Stimulated activated CD8-positive, alpha-beta memory T cell treated with anti-CD3 and anti-CD28 coated beads, Interleukin-12 subunit alpha, Interleukin-12 subunit beta, amount 100 ng/mL, for 24 hours (primary cell): Measurements from ENCODE around the gene NBEAL2.

Source experiments
- DNase-seq: peaks from one replicate; pipeline ENCODE4 v3.0.0-alpha.2; 2020; ENCODE audit errors: extremely low read depth

Gene NBEAL2

DNA sequence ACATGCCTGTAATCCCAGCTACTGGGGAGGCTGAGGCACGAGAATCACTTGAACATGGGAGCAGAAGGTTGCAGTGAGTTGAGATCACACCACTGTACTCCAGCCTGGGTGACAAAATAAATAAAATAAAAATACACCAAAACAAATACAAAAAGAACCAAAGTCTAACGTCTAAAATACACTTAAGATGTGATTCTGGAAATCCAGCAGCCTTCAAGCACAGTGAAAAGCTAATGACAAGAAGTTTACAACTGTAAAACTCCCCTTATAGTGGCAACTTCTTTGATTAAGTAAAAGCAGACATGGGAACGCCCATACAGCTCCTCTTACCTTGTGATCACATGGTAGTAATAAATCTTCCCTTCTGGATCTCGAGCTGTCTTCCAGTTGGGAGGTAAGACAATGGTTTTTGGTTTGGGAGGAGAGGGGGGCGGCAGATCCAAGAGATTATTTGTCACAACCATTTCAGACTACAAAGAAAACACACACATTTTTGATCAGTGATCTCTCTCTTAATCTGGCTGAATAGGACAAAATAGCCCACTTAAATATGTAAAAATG is 62.8 kb downstream of the NBEAL2 start:
- no peak for DNase-seq

DNA sequence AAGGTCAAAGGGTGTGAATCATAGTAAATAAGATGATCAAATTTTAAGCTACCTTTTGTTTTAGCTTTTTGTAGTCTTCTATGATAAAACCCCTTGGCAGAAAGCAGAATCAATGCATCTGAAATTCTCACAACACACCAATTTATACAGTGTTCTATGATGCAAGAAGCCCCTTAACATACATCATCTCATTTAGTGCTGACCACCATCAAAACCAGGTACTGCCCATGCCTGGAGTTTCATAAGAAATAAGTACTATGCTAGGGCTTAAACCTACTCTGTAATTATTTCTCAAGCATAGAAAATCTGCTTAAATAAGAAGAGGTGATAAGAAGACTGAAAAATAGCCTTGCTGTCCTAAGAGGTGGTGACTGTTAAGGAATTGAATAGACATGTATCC is 67.6 kb downstream of the NBEAL2 start:
- DNase-seq = no peak

DNA sequence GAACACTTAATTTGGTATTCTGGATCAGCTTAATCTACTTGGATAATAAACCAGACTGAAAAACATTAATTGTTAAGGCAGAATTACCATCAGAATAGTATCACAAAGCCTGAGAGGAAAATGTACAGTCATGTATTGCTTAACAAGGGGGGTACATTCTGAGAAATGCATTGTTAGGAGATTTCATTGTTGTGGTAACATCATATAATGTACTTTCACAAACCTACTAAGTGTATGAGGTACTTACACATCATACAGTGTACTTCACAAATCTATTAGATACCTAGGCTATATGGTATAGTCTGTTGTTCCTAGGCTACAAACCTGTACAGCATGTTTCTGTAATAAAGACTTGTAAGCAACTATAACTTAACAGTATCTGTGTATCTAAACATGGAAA is 68.2 kb downstream of the NBEAL2 start:
- no peak for DNase-seq

DNA sequence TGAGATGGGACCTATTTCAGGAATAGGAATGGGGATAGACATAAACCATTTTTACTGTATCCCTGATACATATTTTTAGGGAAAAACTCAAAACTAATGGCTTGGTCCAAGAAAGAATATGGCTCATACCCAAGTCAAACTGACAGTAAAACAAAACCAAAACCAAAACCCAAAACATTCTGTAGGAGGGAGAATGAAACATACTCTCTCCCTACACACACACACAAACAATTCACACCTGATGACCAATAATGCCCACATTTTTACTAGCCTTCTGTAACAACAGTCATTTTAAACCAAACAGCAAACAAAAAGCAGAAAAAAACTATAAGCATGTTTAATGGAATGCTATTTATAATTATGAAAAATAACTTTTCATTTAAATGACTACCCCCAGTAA is 74.9 kb downstream of the NBEAL2 start:
- no peak for DNase-seq

DNA sequence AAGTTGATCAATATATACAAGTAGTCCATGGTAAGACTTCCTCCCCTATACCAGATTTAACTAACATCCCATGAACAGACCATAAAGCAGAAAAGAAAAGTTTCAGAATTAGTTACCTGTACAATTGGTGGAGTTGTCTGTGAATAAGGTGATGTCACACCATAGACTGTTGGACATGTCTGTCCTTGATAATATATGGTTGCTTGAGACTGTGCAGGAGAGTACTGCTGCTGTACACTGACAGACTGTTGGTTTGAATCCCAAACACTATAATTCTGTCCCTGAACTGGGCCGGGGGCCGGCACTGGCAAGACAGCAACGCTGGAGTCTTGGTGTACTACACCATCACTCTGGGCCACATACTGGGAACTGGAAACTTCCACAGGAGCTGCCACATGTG is 77.2 kb downstream of the NBEAL2 start:
- no peak for DNase-seq

DNA sequence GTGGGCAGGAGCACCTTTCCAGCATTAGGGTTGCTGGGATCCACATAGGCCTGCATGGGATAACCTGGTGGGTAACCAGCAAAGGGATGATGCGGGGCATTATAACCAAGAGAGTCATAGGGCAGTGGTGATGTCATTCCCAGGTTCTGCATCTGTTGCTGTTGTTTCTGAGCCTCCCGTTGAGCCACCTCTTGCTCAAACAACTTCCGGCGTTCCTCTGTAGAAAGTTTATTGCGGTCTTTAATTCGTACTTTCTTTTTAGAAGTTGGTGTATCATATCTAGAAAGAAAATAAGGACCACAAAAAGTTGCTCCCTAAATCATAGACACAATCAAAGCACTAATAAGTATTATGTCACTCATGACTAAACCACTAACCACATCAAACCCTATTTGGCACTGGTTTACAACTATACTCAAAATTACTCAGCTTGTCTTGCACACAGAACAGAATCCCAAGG is 77.8 kb downstream of the NBEAL2 start:
- peak; percentile 14 for DNase-seq
